Cardiac muscle cell (in vitro differentiated cells and primary cell): Measurements from ENCODE around the gene UFM1. TPM values are rescaled to one million over a fixed set of nuclear protein-coding genes. Genes with fewer than 3 reads are reported as not detected.

Source experiments
- DNase-seq, 2 donors: peaks; one replicate each; pipeline versions ENCODE4 v3.0.0 to v3.0.0-alpha.2; 2010 to 2017; ENCODE audit warnings: low read depth in 1 of 2, low spot score in 1 of 2
- H3K27ac ChIP-seq: fragments of 200-600 bp; sonication (generic); 2 replicates; pipeline ENCODE4 v1.5.1; 2016
- H3K27me3 ChIP-seq: fragments of 200-600 bp; sonication (generic); 2 replicates; pipeline ENCODE4 v1.6.0; 2016; ENCODE audit warnings: control low read depth
- H3K36me3 ChIP-seq: fragments of 200-600 bp; sonication (generic); 2 replicates; pipeline ENCODE4 v1.5.1; 2016; ENCODE audit warnings: control low read depth
- H3K4me1 ChIP-seq: fragments of 200-600 bp; sonication (generic); 2 replicates; pipeline ENCODE4 v1.8.1; 2017; ENCODE audit warnings: low read depth, mild to moderate bottlenecking, mixed run types
- H3K4me3 ChIP-seq: fragments of 200-600 bp; sonication (generic); 2 replicates; pipeline ENCODE4 v1.5.1; 2016; ENCODE audit warnings: mild to moderate bottlenecking
- H3K9me3 ChIP-seq: fragments of 200-600 bp; sonication (generic); 2 replicates; pipeline ENCODE4 v1.5.1; 2017; ENCODE audit warnings: low read depth, mild to moderate bottlenecking, control low read depth
- polyA plus RNA-seq: library from polyadenylated mRNA; unstranded; fragments of >200 nt; fragmentation: Nextera tagmentation; extraction: Ambion mirVana; gene quantifications from 2 replicates; pipeline ENCODE4 v1.2.1, GENCODE V29; 2016
- total RNA-seq: library from RNA; depleted of rRNA; stranded (reverse); fragments of >200 nt; gene quantifications from 2 replicates; pipeline ENCODE4 v1.2.3, GENCODE V29; 2016
- TF ChIP-seq, protein P1 (sequence below): IDR thresholded peaks from 2 replicates; pipeline ENCODE4 v1.5.1; 2012; ENCODE audit warnings: low read depth, mild to moderate bottlenecking, low read length

UFM1 gene
- total and polyA plus RNA-seq, 2 experiments from 2014 or later: 40.4 to 58.4 TPM

GRCh38 chr13:38405216-38405615, 55.6 kb downstream of the UFM1 start:
- Histone ChIP-seq H3K36me3 (no peaks in the 10 kb centered on the region), H3K4me3 (no peak overlapping the region), H3K4me1 (no peaks in the 10 kb centered on the region), H3K27me3 (no peaks in the 10 kb centered on the region), H3K27ac (no peak overlapping the region), H3K9me3 (no peaks in the 10 kb centered on the region)
- TF ChIP-seq, protein P1, sequence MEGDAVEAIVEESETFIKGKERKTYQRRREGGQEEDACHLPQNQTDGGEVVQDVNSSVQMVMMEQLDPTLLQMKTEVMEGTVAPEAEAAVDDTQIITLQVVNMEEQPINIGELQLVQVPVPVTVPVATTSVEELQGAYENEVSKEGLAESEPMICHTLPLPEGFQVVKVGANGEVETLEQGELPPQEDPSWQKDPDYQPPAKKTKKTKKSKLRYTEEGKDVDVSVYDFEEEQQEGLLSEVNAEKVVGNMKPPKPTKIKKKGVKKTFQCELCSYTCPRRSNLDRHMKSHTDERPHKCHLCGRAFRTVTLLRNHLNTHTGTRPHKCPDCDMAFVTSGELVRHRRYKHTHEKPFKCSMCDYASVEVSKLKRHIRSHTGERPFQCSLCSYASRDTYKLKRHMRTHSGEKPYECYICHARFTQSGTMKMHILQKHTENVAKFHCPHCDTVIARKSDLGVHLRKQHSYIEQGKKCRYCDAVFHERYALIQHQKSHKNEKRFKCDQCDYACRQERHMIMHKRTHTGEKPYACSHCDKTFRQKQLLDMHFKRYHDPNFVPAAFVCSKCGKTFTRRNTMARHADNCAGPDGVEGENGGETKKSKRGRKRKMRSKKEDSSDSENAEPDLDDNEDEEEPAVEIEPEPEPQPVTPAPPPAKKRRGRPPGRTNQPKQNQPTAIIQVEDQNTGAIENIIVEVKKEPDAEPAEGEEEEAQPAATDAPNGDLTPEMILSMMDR: no peak
- no peak for DNase-seq

GRCh38 chr13:38409771-38410170, 60.1 kb downstream of the UFM1 start:
- no peaks in the 10 kb centered on the region for H3K27me3 ChIP-seq
- peaks cover 13% of the 10 kb centered on the region for H3K4me1 ChIP-seq
- no peak overlapping the region for H3K27ac ChIP-seq
- no peak overlapping the region for H3K4me3 ChIP-seq
- no peaks in the 10 kb centered on the region for H3K36me3 ChIP-seq
- no peaks in the 10 kb centered on the region for H3K9me3 ChIP-seq
- TF ChIP-seq, protein P1: no peak
- DNase-seq: no peak

- Histone ChIP-seq H3K4me3 (no peak overlapping the region), H3K9me3 (no peaks in the 10 kb centered on the region), H3K27me3 (no peaks in the 10 kb centered on the region), H3K36me3 (no peaks in the 10 kb centered on the region), H3K4me1 (peaks cover 27% of the 10 kb centered on the region), H3K27ac (no peak overlapping the region)
- DNase-seq: no peak
- TF ChIP-seq, protein P1: no peak
These were observed 62.6 kb downstream of the UFM1 start for GRCh38 chr13:38412266-38412665.
